ENCODE results near the gene ST6GALNAC2. TPM values are rescaled to one million over a fixed set of nuclear protein-coding genes. Genes with fewer than 3 reads are reported as not detected.

The ST6GALNAC2 gene
- total RNA-seq, 1 donor from 2014 or later: 4.5 TPM

DNA sequence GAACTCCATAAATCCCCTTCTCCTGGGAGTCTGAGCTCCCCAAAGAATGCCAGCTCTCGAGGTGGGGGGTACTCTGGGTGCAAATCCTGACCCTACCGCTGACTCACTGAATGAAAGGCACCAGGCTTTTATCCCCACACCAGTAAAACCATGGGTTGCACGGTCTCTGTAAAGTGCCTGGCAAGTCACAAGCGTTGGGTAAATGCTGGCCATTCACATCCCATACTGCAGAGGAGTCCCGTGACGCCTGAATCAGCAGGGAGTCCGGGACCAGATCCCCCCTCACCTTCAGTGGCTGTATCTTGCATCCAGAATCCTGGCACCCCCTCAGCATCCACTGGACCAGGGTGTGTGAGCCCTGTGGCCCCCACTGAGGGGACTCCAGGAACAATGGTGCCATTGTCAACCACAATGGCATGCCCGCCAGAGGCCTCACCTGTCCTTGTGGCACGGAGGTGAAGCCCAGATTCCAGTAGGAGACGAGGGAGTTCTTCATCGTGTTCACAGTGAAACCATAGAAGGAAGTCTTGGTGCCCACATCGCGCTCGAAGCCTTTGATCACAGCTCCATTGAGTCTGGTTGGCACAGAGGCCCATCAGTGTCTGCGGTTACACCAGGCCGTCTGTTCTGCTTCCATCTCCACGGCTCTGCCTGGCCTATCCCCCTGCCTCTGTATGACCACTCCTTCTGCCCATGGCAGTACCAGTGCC lies 13.3 kb downstream of the ST6GALNAC2 start:
- Mint-ChIP-seq H3K9me3 (no peaks in the 10 kb centered on the region), H3K27ac (ENCODE audit: unreplicated experiment) (no peak overlapping the region), H3K4me1 (peaks cover 41% of the 10 kb centered on the region), H3K27me3 (ENCODE audit: low read depth) (peaks cover 2% of the 10 kb centered on the region), H3K4me3 (no peak overlapping the region), H3K36me3 (ENCODE audit: low read depth) (no peaks in the 10 kb centered on the region)
- DNase-seq (ENCODE audit: low read depth, low spot score): no peak
- TF ChIP-seq, protein P1, sequence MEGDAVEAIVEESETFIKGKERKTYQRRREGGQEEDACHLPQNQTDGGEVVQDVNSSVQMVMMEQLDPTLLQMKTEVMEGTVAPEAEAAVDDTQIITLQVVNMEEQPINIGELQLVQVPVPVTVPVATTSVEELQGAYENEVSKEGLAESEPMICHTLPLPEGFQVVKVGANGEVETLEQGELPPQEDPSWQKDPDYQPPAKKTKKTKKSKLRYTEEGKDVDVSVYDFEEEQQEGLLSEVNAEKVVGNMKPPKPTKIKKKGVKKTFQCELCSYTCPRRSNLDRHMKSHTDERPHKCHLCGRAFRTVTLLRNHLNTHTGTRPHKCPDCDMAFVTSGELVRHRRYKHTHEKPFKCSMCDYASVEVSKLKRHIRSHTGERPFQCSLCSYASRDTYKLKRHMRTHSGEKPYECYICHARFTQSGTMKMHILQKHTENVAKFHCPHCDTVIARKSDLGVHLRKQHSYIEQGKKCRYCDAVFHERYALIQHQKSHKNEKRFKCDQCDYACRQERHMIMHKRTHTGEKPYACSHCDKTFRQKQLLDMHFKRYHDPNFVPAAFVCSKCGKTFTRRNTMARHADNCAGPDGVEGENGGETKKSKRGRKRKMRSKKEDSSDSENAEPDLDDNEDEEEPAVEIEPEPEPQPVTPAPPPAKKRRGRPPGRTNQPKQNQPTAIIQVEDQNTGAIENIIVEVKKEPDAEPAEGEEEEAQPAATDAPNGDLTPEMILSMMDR (conservative IDR thresholded peaks at IDR 0.05): no peak

DNA sequence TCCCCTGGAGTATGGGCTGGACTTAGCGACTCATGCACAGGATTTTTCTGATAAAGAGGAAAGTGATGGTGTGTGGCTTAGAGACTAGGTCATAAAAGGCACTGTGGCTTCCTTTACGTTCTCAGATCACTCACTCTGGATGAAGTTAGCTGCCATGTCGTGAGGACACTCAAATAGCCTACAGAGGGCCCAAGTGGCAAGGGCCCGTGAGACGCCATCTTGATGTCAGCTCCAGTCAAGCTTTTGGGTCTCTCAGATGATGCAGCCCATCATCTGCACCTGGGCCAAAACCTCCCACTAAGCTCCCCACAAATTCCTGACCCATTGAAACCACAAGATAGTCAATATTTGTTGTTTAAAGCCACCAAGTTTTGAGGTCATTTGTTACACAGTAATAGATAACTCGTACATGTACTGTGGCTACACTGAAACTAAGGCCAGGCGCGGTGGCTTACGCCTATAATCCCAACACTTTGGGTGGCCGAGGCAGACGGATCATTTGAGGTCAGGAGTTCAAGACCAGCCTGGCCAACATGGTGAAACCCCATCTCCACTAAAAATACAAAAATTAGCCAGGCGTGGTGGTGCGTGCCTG lies 14.7 kb downstream of the ST6GALNAC2 start:
- no peak overlapping the region for H3K27ac Mint-ChIP-seq (ENCODE audit: unreplicated experiment)
- H3K27me3 Mint-ChIP-seq (ENCODE audit: low read depth): peaks cover 2% of the 10 kb centered on the region
- H3K4me1 Mint-ChIP-seq: peaks cover 42% of the 10 kb centered on the region
- no peaks in the 10 kb centered on the region for H3K9me3 Mint-ChIP-seq
- TF ChIP-seq, protein P1 (conservative IDR thresholded peaks at IDR 0.05): no peak
- H3K36me3 Mint-ChIP-seq (ENCODE audit: low read depth): peaks cover 8% of the 10 kb centered on the region
- DNase-seq (ENCODE audit: low read depth, low spot score): no peak
- peak overlapping the region; percentile 41 for H3K4me3 Mint-ChIP-seq

DNA sequence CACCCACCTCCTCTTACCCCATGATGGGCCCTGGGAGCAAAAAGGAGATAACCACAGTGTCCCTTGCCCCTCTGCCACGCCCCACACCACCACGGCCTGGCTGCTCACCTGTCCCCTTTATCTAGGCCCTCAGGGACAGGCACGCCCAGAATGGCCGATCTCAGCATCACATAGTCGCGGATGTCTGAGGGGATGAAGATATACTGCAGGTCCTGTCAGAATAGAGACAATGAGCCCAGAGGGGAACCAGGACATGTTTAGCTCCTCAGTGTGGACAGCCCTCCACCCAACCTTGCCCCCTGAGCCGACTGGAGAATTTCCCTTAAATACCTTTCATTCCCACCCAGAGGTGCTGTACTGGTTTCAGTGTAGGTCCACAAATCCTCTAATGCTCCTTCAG lies 15.2 kb downstream of the ST6GALNAC2 start:
- Mint-ChIP-seq H3K4me1 (peaks cover 38% of the 10 kb centered on the region), H3K4me3 (no peak overlapping the region), H3K36me3 (ENCODE audit: low read depth) (peaks cover 11% of the 10 kb centered on the region), H3K9me3 (no peaks in the 10 kb centered on the region), H3K27me3 (ENCODE audit: low read depth) (peaks cover 2% of the 10 kb centered on the region), H3K27ac (ENCODE audit: unreplicated experiment) (peak overlapping the region; percentile 50)
- DNase-seq (ENCODE audit: low read depth, low spot score): no peak
- TF ChIP-seq, protein P1 (conservative IDR thresholded peaks at IDR 0.05): no peak

DNA sequence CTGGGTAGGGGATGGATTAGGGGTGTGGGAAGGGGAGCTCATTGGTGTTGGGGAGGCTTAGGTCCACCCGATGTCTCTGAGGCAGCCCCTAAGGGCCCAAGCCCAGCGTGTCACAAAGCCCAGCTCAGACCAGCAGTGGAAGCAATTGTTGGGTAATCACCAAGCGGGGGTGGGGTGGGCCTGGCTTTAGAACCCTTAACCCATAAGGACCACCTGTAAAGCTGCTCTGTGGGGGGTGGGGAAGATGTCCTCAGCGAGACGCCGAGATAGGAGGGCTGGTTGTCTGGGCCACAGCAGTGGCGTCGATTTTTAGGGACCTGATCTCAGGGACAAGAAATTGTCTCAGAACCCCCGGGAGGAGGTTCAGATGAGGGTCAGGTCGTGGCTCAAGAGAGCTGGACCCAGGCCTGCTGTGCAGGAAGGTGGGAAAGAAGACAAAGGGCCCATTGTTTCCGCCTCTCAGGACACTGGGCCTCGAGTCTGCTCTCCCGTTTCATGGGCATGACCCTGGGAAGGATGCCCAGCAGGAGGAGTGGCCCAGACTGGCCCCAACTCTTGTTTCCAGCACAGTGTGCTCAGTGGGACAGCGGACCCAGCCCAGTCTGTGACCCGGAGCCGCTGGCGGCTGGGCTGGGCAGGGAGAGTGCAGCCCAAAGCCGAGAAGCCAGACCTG lies 15.9 kb downstream of the ST6GALNAC2 start:
- Mint-ChIP-seq H3K4me1 (peaks cover 34% of the 10 kb centered on the region), H3K27me3 (ENCODE audit: low read depth) (peaks cover 2% of the 10 kb centered on the region), H3K27ac (ENCODE audit: unreplicated experiment) (peak overlapping the region; percentile 50), H3K4me3 (peak overlapping the region; percentile 79), H3K36me3 (ENCODE audit: low read depth) (peaks cover 14% of the 10 kb centered on the region), H3K9me3 (no peaks in the 10 kb centered on the region)
- DNase-seq (ENCODE audit: low read depth, low spot score): no peak
- TF ChIP-seq, protein P1 (conservative IDR thresholded peaks at IDR 0.05): no peak

DNA sequence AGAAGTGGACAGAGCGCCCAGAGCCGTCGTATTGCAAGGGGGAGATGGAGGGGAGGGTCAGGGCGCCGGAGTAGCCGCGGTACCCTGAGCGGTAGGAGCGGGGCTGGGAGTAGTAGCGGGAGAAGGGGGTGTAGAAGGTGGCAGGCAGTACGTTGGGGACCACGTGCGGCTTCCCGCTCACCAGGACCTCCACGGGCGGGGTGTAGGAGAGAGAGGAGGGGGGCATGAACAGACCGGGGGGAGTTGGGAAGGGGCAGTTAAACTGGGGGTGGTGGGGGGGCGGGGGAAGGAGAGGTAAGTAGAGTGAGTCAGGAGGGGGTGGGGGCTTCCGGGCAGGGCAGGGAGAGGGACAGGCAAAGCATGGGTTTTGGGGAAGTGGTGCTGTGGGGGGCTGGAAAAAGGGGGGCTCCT lies 16.8 kb downstream of the ST6GALNAC2 start:
- H3K36me3 Mint-ChIP-seq (ENCODE audit: low read depth): peaks cover 14% of the 10 kb centered on the region
- no peaks in the 10 kb centered on the region for H3K9me3 Mint-ChIP-seq
- DNase-seq (ENCODE audit: low read depth, low spot score): no peak
- H3K4me1 Mint-ChIP-seq: peaks cover 34% of the 10 kb centered on the region
- TF ChIP-seq, protein P1 (conservative IDR thresholded peaks at IDR 0.05): no peak
- H3K27ac Mint-ChIP-seq (ENCODE audit: unreplicated experiment): no peak overlapping the region
- H3K4me3 Mint-ChIP-seq: peak overlapping the region; percentile 52
- peaks cover 2% of the 10 kb centered on the region for H3K27me3 Mint-ChIP-seq (ENCODE audit: low read depth)

Measured in neural crest cell (in vitro differentiated cells).